GM19467 (cell line): ENCODE data around the gene ARHGEF7.

Source experiments
- ATAC-seq: cut with Tn5 transposase; IDR thresholded peaks from one replicate; pipeline ENCODE4 v1.9.1; 2021; ENCODE audit warnings: mild to moderate bottlenecking, moderate library complexity; ENCODE audit not compliant: unreplicated experiment

Gene ARHGEF7

GRCh38 chr13:111337741-111338140, 222.6 kb downstream of the ARHGEF7 start:
- no peak for ATAC-seq

DNA sequence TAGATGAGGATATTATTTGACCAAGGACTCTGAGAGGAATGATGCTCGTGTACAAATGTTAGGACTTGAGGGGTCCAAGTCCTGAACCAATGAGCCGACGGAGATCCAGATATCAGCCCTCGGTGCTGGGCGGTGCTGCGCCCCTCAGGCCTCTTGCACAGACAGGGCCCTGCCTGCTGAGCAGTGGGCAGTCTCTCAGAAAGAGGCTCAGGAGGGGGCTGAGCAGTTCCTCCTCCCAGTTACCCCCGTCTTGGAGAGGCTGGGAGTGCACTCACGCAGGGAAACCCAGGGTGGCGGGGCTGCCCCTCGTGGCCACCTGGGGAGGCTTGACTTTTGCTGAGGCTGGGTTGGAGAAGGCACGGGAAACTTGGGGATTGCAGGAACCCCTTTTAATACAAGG, 223.7 kb downstream of the ARHGEF7 start:
- ATAC-seq = no peak

DNA sequence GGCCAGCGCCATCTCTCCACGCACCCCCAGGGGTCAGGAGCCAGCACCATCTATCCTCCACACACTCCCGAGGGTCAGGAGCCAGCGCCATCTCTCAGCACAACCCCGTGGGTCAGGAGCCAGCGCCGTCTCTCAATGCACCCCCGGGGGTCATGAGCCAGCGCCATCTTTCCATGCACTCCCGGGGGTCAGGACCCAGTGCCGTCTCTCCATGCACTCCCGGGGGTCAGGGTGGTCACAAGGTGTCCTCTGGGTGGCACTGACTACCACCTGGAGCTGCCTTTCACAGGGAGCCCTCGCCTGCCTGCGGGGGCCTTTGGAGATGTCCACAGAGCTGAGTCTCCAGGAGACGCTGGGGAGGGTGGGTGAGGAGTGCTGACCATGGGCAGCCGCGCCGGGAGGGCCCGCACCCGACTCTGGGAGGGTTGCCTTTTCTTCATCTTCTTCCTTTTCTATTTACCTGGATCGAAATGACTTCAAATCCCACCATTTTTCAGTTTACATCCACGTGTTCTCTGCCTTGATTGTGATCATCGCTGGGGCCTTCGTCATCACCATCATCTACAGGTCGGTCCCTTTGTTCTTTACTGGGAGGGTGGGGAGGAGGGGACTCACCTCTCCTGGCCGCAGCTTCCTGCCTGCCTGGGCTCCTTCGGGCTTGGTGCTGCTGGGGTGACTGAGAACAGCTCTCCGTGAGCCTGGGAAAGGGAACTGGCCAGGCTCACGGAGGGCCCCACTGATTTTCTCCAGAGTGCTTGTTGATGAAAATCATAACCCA, 224.4 kb downstream of the ARHGEF7 start:
- ATAC-seq = no peak

DNA sequence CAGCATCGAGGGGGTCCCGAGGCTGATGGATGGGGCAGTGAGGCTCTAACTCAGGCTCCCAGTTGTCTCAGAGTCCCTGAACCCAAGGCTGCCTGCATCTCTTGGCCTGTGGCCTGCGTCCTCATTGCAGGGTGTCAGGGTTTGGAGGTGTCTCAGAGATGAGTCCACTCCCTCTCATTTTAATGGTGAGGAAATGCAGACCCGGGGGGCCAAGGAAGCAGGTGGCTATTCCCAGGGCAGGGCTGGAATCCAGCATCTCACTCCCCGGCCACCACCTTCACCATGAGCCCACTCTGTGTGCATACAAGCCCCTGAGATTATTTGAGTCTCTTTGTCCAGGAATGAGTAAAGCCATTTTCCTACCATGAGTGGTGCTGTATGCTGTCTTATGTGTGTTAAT, 226.8 kb downstream of the ARHGEF7 start:
- no peak for ATAC-seq

DNA sequence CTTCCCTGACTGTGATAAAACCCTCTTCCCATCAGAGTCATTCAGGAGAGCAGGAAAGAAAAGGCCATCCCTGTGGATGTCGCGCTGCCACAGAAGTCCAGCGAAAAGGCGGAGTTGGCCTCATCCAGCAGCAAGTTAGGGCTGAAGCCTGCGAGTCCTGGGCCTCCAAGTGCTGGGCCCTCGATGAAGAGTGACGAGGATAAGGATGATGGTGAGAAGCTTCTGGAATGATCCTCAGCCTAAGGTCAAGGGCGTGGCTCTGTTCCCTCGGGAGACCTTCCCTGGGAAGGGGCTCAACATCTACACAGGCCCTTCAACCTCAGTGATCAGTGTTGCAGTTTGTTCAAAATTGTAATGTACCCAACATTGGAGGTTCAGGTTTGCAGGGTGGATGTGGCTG, 227.6 kb downstream of the ARHGEF7 start:
- no peak for ATAC-seq

DNA sequence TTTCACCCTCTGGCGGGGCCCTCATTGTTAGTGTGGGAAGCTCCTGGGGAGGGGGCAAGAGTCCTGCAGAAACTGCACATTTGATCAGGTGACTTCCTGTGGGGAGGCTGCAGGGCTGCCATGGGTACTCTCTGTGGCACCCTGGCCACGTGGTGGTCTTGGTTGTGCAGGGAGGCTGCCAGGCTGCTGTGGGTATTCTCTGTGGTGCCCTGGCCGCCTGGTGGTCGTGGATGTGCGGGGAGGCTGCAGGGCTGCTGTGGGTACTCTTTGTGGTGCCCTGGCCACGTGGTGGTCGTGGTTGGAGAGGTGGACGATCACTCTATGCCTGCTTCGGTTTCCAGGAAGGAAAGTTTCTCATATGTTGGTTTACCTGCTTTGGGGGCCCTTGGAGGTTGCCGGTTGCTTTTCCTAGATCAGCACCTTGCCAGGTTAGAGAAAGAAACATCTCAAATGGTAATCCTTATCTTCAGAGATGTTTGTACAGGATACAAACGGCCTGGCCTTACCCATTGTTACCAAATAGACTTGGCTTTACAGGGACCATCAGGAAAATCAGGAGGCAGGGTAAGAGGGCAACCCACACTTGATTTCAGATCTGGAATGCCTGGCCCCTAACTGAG, 228.2 kb downstream of the ARHGEF7 start:
- ATAC-seq = no peak

- no peak for ATAC-seq
Measured at GRCh38 chr13:111344471-111345191, 229.5 kb downstream of the ARHGEF7 start.

DNA sequence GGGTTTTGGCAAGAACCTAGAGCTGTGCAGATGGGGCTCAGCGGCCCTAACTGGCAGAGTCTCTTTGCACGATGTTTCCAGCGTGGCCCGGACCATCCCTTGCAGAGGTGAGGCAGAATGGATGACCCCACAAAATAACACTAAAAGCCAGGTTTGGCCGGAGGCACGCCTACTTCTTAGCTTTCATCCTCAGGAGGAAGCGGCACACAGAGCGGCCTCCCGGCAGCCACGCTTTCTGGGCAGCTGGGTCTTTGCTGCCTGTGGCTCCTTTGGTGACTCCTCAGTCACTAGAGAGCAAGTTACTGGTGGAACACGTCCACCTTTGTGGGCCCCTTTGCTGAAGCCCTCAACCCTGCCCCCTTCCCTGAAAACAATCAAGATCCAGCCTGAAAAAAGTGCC, 230.6 kb downstream of the ARHGEF7 start:
- no peak for ATAC-seq

GRCh38 chr13:111346101-111346680, 231.1 kb downstream of the ARHGEF7 start:
- no peak for ATAC-seq

- ATAC-seq = no peak
Measured at GRCh38 chr13:111347438-111347837, 232.3 kb downstream of the ARHGEF7 start.

GRCh38 chr13:111353508-111353907, 238.4 kb downstream of the ARHGEF7 start:
- ATAC-seq = no peak

DNA sequence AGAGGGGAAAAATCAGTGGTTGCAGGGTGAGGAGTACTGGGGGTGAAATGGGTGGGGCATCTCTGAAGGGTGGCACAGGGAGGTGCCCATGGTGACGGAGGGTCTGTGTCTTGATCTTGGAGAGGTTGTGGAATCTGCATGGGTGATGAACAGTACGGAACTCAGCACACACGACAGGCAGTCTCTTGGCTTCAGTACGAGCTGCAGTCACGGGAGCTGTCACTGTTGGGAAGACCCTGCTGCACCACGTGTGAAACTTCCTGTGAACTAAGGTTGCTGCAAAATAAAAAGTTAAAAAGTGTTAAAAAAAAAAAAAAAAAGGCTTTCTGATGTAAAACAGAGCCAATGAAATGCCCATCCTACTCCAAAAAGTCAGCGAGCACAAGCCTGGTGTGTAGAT, 239.7 kb downstream of the ARHGEF7 start:
- ATAC-seq = no peak
